GM12878 (cell line): ENCODE results near the gene MAGIX. TPM values are rescaled to one million over a fixed set of nuclear protein-coding genes. Genes with fewer than 3 reads are reported as not detected.

Experiments
- ATAC-seq: fragments of 200-7000 bp; cut with Tn5 transposase; 3 replicates; pipeline ENCODE4 v1.9.1; 2020; ENCODE audit warnings: mild to moderate bottlenecking, moderate library complexity
- BruUV-seq: library from RNA; stranded (reverse); fragments of 400-500 nt; replicated peaks from 2 replicates; lab custom pipeline; 2021; lab: Mats Ljungman, UMichigan
- CTCF ChIA-PET: fragments of 300-600 bp; sonication (Branson Sonifier 250); formaldehyde crosslinking; extraction: SDS; loops from one replicate; lab custom pipeline; 2021; ENCODE audit warnings: inconsistent platforms; lab: Yijun Ruan, JAX
- POLR2A ChIA-PET: fragments of 350-600 bp; formaldehyde crosslinking; extraction: SDS; loops from one replicate; lab custom pipeline; 2021; ENCODE audit warnings: inconsistent platforms; lab: Charles Lee
- RAD21 ChIA-PET: fragments of 300-600 bp; sonication (Branson Sonifier 250); formaldehyde crosslinking; loops from one replicate; lab custom pipeline; 2023; ENCODE audit warnings: antibody characterized with exemption; ENCODE audit not compliant: unreplicated experiment; lab: Charles Lee
- SMC1A ChIA-PET: fragments of 300-600 bp; sonication (Branson Sonifier 250); formaldehyde crosslinking; loops from one replicate; lab custom pipeline; 2023; ENCODE audit not compliant: unreplicated experiment, uncharacterized antibody; lab: Charles Lee
- DNase-seq: peaks from one replicate; pipeline ENCODE4 v3.0.0-alpha.2; 2011; ENCODE audit warnings: low read depth, low spot score
- FAIRE-seq: peaks from 3 replicates; lab custom pipeline; 2011; peaks lifted over from hg19 to GRCh38; lab: Jason Lieb, UNC
- H2AFZ ChIP-seq: 2 replicates; pipeline ENCODE4 v1.6.0; 2011; ENCODE audit warnings: low read depth, low read length, control low read depth; ENCODE audit not compliant: control insufficient read depth
- H3K27ac ChIP-seq: 2 replicates; pipeline ENCODE4 v1.5.1; 2011; ENCODE audit warnings: control low read depth; ENCODE audit not compliant: control insufficient read depth, insufficient read depth
- H3K27me3 ChIP-seq, 2 experiments: replicated peaks in 1 of 2; 2 replicates each; pipeline versions ENCODE4 v1.6.0 to v1.6.1; 2011; ENCODE audit warnings: low read length in 1 of 2; ENCODE audit not compliant: control insufficient read depth in 2 of 2, insufficient read depth in 2 of 2
- H3K36me3 ChIP-seq, 2 experiments: 2 replicates each; pipeline ENCODE4 v1.5.1; 2011; ENCODE audit warnings: low read length in 1 of 2; ENCODE audit not compliant: control insufficient read depth in 2 of 2, insufficient read depth in 2 of 2
- H3K4me1 ChIP-seq: 2 replicates; pipeline ENCODE4 v1.6.1; 2011; ENCODE audit warnings: mild to moderate bottlenecking, low read length, moderate library complexity, mixed read lengths; ENCODE audit not compliant: control insufficient read depth, insufficient read depth
- H3K4me2 ChIP-seq: 2 replicates; pipeline ENCODE4 v1.6.0; 2011; ENCODE audit warnings: control low read depth; ENCODE audit not compliant: control insufficient read depth, insufficient read depth
- H3K4me3 ChIP-seq: fragments of 200-600 bp; sonication (generic); 2 replicates; pipeline ENCODE4 v1.5.1; 2016
- H3K79me2 ChIP-seq: 2 replicates; pipeline ENCODE4 v1.6.0; 2011; ENCODE audit warnings: low read length; ENCODE audit not compliant: control insufficient read depth, insufficient read depth
- H3K9ac ChIP-seq: 2 replicates; pipeline ENCODE4 v1.8.0; 2011; ENCODE audit warnings: low read length, control low read depth, mixed read lengths; ENCODE audit not compliant: control insufficient read depth, insufficient read depth
- H3K9me3 ChIP-seq: replicated peaks from 3 replicates; pipeline ENCODE4 v1.5.1; 2011; ENCODE audit warnings: mild to moderate bottlenecking, low read length; ENCODE audit not compliant: control insufficient read depth, insufficient read depth
- H4K20me1 ChIP-seq: 2 replicates; pipeline ENCODE4 v1.6.0; 2011; ENCODE audit not compliant: control insufficient read depth, insufficient read depth
- BCL11A ChIP-seq: IDR thresholded peaks from 2 replicates; pipeline ENCODE4 v1.6.1; 2011; ENCODE audit warnings: low read depth, low read length
- BHLHE40 ChIP-seq, 2 experiments: fragments of 450-650 bp in 1 of 2; IDR thresholded peaks; 2 replicates each; pipeline ENCODE4 v1.6.1; 2011 to 2017; ENCODE audit warnings: low read depth in 2 of 2, borderline replicate concordance in 1 of 2, improper control_type of control experiment in 1 of 2, low read length in 1 of 2, mild to moderate bottlenecking in 1 of 2
- DPF2 ChIP-seq: fragments of 450-650 bp; IDR thresholded peaks from 2 replicates; pipeline ENCODE4 v1.6.1; 2017; ENCODE audit warnings: mild to moderate bottlenecking
- E2F8 ChIP-seq: fragments of 450-650 bp; IDR thresholded peaks from 2 replicates; pipeline ENCODE4 v1.6.1; 2018; ENCODE audit warnings: mild to moderate bottlenecking, low read depth, moderate library complexity; ENCODE audit not compliant: partially characterized antibody
- MLLT1 ChIP-seq: fragments of 450-650 bp; IDR thresholded peaks from 2 replicates; pipeline ENCODE4 v1.6.1; 2016; ENCODE audit warnings: mild to moderate bottlenecking
- PML ChIP-seq: IDR thresholded peaks from 2 replicates; pipeline ENCODE4 v1.6.1; 2012; ENCODE audit warnings: low read length, inconsistent platforms
- PRDM15 ChIP-seq: fragments of 450-650 bp; formaldehyde crosslinking; IDR thresholded peaks from 2 replicates; pipeline ENCODE4 v1.4.0; 2020; ENCODE audit warnings: mild to moderate bottlenecking, moderate library complexity
- RELA ChIP-seq: fragments of 450-650 bp; IDR thresholded peaks from 2 replicates; pipeline ENCODE4 v1.8.0; 2014; ENCODE audit warnings: borderline replicate concordance; ENCODE audit not compliant: partially characterized antibody
- WGBS: methylation state at CpG from one replicate; pipeline ENCODE4 v1.1.6; 2016; ENCODE audit warnings: low lambda C conversion rate; ENCODE audit not compliant: insufficient replicate concordance, insufficient coverage; ENCODE audit errors: missing lambda C conversion rate; 5-methylcytosine and 5-hydroxymethylcytosine counted together
- in situ Hi-C: fragments of 300-500 bp; cut with MboI; formaldehyde crosslinking; loops from 9 replicates; pipeline ENCODE4 v1.14.3; 2018; ENCODE audit warnings: mixed read lengths
- intact Hi-C: fragments of 100-400 bp; cut with micrococcal nuclease; formaldehyde crosslinking; loops from one replicate; pipeline ENCODE4 v1.14.2; 2022; ENCODE audit not compliant: unreplicated experiment
- polyA plus RNA-seq, 11 experiments: library from polyadenylated mRNA; depleted of rRNA in 4 of 11; unstranded in 6 of 11; stranded (reverse) in 5 of 11; fragments of >200 nt; fragmentation: Nextera tagmentation in 4 of 11; fragmentation: Illumina TruSeq in 1 of 11; extraction: Ambion mirVana in 4 of 11; extraction: Trizol in 1 of 11; gene quantifications; 1 replicate in 1 of 11; 2 replicates in 10 of 11; pipeline versions ENCODE4 v1.2.1 to v1.2.3, GENCODE V29; 2011 to 2016; ENCODE audit warnings: inconsistent platforms in 2 of 11, missing spikeins in 2 of 11, low read depth in 1 of 11
- total RNA-seq, 4 experiments: library from RNA; depleted of rRNA in 3 of 4; stranded (reverse); fragments of >200 nt in 3 of 4; fragmentation: Illumina TruSeq in 1 of 4; extraction: Trizol in 1 of 4; gene quantifications; 2 replicates each; pipeline versions ENCODE4 v1.2.1 to v1.2.3, GENCODE V29; 2013 to 2021
- TF ChIP-seq, protein P1 (sequence below): fragments of 150-350 bp; IDR thresholded peaks from 2 replicates; pipeline ENCODE4 v1.6.1; 2014; ENCODE audit warnings: mild to moderate bottlenecking, low read depth, low read length

The MAGIX gene
- total and polyA plus RNA-seq, 10 of the 15 experiments (the other 5 are each of a cell fraction or from before 2014, with no cell fraction given) = 0.03 to 2.5 (median 0.82) TPM

DNA sequence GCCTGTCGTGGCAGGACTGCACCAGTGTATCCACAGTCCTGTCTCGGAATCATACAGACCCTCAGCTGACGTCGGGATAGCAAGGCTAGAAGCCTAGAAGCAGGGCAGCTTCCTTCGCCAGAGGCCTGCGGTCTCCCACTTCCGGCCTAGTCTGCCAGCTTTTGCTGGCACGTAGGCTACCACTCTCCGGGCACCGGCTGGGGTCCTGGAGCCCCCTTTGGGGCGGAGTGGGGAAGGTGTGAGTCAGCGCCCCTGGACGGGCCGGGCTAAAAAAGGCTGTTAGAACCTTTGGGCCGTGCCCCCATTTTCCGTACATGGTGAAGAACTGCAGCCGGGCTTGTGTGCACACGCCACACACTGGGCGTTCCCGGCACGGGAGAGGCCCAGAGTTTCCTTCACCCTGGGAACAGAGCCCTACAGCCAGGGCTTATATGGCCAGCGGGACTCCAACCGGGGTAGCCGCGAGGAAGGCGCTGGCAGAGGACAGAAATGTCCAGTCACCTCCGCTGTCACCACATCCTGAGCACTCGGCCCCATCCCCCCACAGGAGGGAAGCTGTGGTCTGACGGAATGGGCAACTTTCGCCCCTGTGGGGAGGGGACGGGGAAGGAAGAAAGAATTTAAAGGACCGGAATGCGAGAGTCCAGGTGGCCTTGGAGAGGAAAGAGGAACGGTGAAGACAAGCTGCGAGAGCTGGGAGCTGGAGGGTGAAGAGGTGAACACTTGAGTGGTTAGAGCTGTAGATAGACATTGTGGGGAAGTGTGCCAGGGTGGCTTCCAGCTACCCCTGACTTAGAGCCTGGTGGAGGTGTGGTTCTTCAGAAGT lies 4.6 kb downstream of the MAGIX start (continued):
- TF ChIP-seq RELA (no peak), DPF2 (peak; percentile 75)

- ChIA-PET CTCF (interaction anchor here (1.1 to 5.2 kb wide), 5 partner anchors 11 to 26 kb away, joined by 3 to 57 read pairs (median 15); partner anchors contain the start of gene PRICKLE3), RAD21 (interaction anchor here (0.8 to 4.6 kb wide), 7 partner anchors 12 to 101 kb away, joined by 3 to 26 read pairs (median 5); partner anchors contain the start of gene CCDC22), SMC1A (interaction anchor here (1.4 to 3.2 kb wide), 3 partner anchors 10 to 23 kb away, joined by 3 to 14 read pairs (median 14); no protein-coding TSS in a partner anchor), POLR2A (interaction anchor here (0.7 to 5.0 kb wide), 6 partner anchors 10 to 101 kb away, joined by 3 to 28 read pairs (median 10); partner anchors contain the start of genes PPP1R3F and PRICKLE3)
- WGBS = 0% methylated on average over 3 of the region's 3 CpGs
- intact Hi-C loops (loop anchor here (2.0 kb wide), 2 partner anchors 23 to 45 kb away; partner anchors contain the start of gene GPKOW), in situ Hi-C loops (no loop called here)
- H3K36me3 ChIP-seq = no peaks in the 10 kb centered on the region
- ATAC-seq (no peak), FAIRE-seq (no peak), DNase-seq (no peak)
- H3K9ac ChIP-seq = peak overlapping the region; percentile 24; the same call in 1 of the 2 replicates
- no peaks in the 10 kb centered on the region for H4K20me1 ChIP-seq
- H3K27me3 ChIP-seq = no peaks in the 10 kb centered on the region
- no peaks in the 10 kb centered on the region; the same call in 2 of the 3 replicates for H3K9me3 ChIP-seq
- peak overlapping the region; percentile 78 for H3K27ac ChIP-seq
- peaks cover 9% of the 10 kb centered on the region for H3K4me1 ChIP-seq
- H2AFZ ChIP-seq = no peak overlapping the region
- H3K79me2 ChIP-seq = peaks cover under 1% of the 10 kb centered on the region; the same call in 1 of the 2 replicates
- H3K4me3 ChIP-seq = peak overlapping the region; percentile 37; the same call in 1 of the 2 replicates
- no TSS peak for BruUV-seq
- H3K4me2 ChIP-seq = peak overlapping the region; percentile 81
- TF ChIP-seq E2F8 (no peak), BHLHE40 (IDR thresholded peaks at IDR 0.05; ENCODE audit: borderline replicate concordance in 1 of 2, low read depth in 2 of 2, low read length in 1 of 2) (no peak), PRDM15 (CRISPR knock-in tag) (no peak), BCL11A (no peak), MLLT1 (no peak), PML (no peak)
- TF ChIP-seq, protein P1, sequence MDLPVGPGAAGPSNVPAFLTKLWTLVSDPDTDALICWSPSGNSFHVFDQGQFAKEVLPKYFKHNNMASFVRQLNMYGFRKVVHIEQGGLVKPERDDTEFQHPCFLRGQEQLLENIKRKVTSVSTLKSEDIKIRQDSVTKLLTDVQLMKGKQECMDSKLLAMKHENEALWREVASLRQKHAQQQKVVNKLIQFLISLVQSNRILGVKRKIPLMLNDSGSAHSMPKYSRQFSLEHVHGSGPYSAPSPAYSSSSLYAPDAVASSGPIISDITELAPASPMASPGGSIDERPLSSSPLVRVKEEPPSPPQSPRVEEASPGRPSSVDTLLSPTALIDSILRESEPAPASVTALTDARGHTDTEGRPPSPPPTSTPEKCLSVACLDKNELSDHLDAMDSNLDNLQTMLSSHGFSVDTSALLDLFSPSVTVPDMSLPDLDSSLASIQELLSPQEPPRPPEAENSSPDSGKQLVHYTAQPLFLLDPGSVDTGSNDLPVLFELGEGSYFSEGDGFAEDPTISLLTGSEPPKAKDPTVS = no peak
These were observed 5.2 kb downstream of the MAGIX start for GRCh38 chrX:49167740-49168108.
